ENCODE measurements around the gene PHLDB2.

- no peak for TF ChIP-seq CTCF (IDR thresholded peaks at IDR 0.05)
- TF ChIP-seq EP300 (IDR thresholded peaks at IDR 0.05), result no peak
Observed at GRCh38 chr3:111944372-111944771, 85.3 kb downstream of the PHLDB2 start.
